HG03575 (cell line): ENCODE results near the gene GRIN2C.

Experiments used
- ATAC-seq: cut with Tn5 transposase; IDR thresholded peaks from one replicate; pipeline ENCODE4 v1.9.1; 2021; ENCODE audit not compliant: unreplicated experiment, insufficient number of reproducible peaks, low FRiP score; ENCODE audit errors: extremely low read depth

Gene GRIN2C

GRCh38 chr17:74810699-74811485 is 48.8 kb downstream of the GRIN2C start:
- no peak for ATAC-seq

GRCh38 chr17:74808714-74809430 is 50.8 kb downstream of the GRIN2C start:
- no peak for ATAC-seq

GRCh38 chr17:74807925-74808324 is 51.8 kb downstream of the GRIN2C start:
- ATAC-seq = no peak

- no peak for ATAC-seq
These were observed 52.2 kb downstream of the GRIN2C start for GRCh38 chr17:74807441-74807840.

- no peak for ATAC-seq
These were observed 53.4 kb downstream of the GRIN2C start for GRCh38 chr17:74806334-74806733.

GRCh38 chr17:74805591-74805991 is 54.1 kb downstream of the GRIN2C start:
- no peak for ATAC-seq

GRCh38 chr17:74804683-74805082 is 55.0 kb downstream of the GRIN2C start:
- no peak for ATAC-seq

GRCh38 chr17:74803971-74804370 is 55.7 kb downstream of the GRIN2C start:
- no peak for ATAC-seq

GRCh38 chr17:74803388-74803930 is 56.2 kb downstream of the GRIN2C start:
- ATAC-seq = no peak

GRCh38 chr17:74801896-74802295 is 57.8 kb downstream of the GRIN2C start:
- ATAC-seq = no peak

GRCh38 chr17:74800531-74800930 is 59.2 kb downstream of the GRIN2C start:
- no peak for ATAC-seq

- no peak for ATAC-seq
These were observed 60.6 kb downstream of the GRIN2C start for GRCh38 chr17:74799097-74799496.

- no peak for ATAC-seq
These were observed 61.4 kb downstream of the GRIN2C start for GRCh38 chr17:74798239-74798707.

GRCh38 chr17:74797824-74798223 is 61.9 kb downstream of the GRIN2C start:
- no peak for ATAC-seq

- no peak for ATAC-seq
These were observed 62.8 kb downstream of the GRIN2C start for GRCh38 chr17:74796866-74797265.

- ATAC-seq = no peak
These were observed 63.5 kb downstream of the GRIN2C start for GRCh38 chr17:74796211-74796610.

GRCh38 chr17:74795327-74796020 is 64.2 kb downstream of the GRIN2C start:
- no peak for ATAC-seq

- ATAC-seq = no peak
These were observed 67.0 kb downstream of the GRIN2C start for GRCh38 chr17:74792586-74793105.
